ENCODE results near the gene SOS1.

GRCh38 chr2:39091543-39091942 is 29.3 kb downstream of the SOS1 start:
- TF ChIP-seq ELF4 (CRISPR knock-in tag; IDR thresholded peaks at IDR 0.05; ENCODE audit: borderline replicate concordance): no peak
- no peak for TF ChIP-seq CTCF (CRISPR knock-in tag; IDR thresholded peaks at IDR 0.05)
- no peak for TF ChIP-seq ZC3H4 (CRISPR knock-in tag; IDR thresholded peaks at IDR 0.05; ENCODE audit: borderline replicate concordance)
- no peak for TF ChIP-seq FUBP1 (CRISPR knock-in tag; IDR thresholded peaks at IDR 0.05; ENCODE audit: borderline replicate concordance)
- TF ChIP-seq CREM (IDR thresholded peaks at IDR 0.05): no peak
- no peak for TF ChIP-seq CREM (CRISPR knock-in tag; IDR thresholded peaks at IDR 0.05)

All from HepG2 (cell line).